HG02798 (cell line): Measurements from ENCODE around the gene CELF1.
"Not testable (repeated sequence)": the region's sequence is repeated elsewhere in the genome, so short reads cannot be mapped to it uniquely, and the experiment has no call there.

Experiments used
- ATAC-seq: cut with Tn5 transposase; IDR thresholded peaks from one replicate; pipeline ENCODE4 v1.9.1; 2021; ENCODE audit warnings: mild to moderate bottlenecking; ENCODE audit not compliant: unreplicated experiment, poor library complexity

The CELF1 gene

GRCh38 chr11:47577460-47578041 lies 24.6 kb upstream of the CELF1 start:
- no peak for ATAC-seq

DNA sequence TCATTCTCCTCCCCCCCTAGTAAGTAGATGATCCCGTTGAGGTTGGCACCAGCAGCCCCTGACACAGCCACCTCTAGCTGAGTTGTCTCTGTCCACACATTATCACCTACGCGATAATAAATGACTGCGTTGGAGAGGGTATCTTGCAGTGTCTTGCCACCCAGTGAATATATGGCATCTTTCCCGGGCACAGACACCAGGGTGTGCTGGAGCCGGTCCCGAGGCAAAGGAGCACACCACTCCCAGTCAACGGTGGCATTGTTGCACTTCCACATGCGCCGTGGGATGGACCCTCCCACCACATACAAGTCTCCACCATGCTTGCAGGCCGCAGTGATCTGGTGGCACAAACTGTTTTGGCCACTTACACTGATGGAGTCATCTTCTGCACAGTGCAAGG lies 20.4 kb upstream of the CELF1 start:
- ATAC-seq: no peak

GRCh38 chr11:47572715-47573255 lies 19.9 kb upstream of the CELF1 start:
- ATAC-seq: no peak

- ATAC-seq: no peak
These were observed 19.0 kb upstream of the CELF1 start for GRCh38 chr11:47571895-47572294.

- no peak for ATAC-seq
These were observed 18.4 kb upstream of the CELF1 start for GRCh38 chr11:47571357-47571729.

DNA sequence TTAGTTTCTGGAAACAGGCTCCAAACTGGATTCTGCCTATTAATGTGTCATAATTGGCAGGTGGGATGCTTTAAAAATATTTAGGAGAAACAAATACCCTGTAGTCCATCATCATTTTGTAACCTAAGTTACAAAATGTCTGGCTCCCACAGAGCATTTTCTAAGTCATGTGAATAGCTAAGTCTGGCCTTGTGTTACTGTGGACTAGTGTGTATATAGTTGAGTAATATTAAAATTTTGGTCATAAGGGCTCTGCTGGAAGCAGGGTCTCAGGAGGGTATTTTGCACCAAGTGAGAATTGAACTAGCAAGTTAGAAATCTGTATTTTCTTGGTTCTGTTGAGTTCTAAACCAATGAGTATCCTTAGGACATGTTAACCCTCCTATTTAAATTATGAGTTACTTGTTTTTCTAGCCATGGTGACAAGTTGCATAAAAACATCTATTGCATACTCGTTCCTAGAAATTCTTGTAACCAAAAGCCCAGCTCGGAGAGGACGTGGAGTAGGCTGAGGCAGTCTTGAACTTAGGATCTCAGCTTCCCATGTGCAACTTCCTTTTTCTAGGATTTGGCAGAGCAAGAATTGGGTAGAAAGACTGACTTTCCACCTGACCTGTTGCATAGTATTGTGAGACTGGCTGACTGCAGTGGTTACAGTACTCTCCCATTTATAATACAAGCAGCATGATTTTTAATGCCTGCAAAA lies 17.9 kb upstream of the CELF1 start:
- ATAC-seq: no peak

DNA sequence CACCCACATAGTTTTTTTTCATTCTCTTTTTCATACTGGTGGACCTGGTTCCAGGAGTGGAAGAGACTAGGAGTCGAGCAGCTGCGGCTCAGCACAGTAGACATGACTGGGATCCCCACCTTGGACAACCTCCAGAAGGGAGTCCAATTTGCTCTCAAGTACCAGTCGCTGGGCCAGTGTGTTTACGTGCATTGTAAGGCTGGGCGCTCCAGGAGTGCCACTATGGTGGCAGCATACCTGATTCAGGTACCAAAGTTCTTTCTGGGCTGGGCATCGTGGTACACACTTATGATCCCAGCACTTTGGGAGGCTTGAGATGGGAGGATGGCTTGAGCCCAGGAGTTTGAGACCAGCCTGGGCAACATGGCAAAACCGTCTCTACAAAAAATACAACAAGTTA lies 16.7 kb upstream of the CELF1 start:
- no peak for ATAC-seq

DNA sequence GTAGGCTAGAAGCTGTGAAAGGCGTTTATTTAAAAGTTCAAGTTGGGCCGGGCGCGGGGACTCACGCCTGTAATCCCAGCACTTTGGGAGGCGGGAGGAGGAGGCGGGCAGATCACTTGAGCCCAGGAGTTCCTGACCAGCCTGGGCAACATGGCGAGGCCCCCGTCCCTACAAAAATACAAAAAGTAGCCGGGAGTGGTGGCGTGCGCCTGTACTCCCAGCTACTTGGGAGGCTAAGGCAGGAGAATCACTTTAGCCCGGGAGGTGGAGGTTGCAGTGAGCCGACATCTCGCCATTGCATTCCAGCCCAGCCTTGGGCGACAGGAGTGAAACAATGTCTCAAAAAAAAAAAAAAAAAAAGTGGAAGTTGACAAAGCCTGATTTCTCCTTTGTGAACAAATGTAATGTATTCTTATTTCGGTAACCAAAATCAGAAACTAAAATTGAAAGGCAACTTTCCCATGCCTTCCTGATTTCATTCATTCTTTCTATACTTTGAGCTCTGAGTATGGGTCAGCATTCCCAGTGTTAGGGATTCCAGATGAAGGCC lies 13.3 kb upstream of the CELF1 start:
- ATAC-seq: no peak

GRCh38 chr11:47565340-47566148 lies 12.6 kb upstream of the CELF1 start, which contains the start of gene PTPMT1:
Gene PTPMT1, plus strand, starts transcription at chr11:47565599. Its CDS starts 24 bp downstream, at chr11:47565623.
- peak; percentile 93 for ATAC-seq

DNA sequence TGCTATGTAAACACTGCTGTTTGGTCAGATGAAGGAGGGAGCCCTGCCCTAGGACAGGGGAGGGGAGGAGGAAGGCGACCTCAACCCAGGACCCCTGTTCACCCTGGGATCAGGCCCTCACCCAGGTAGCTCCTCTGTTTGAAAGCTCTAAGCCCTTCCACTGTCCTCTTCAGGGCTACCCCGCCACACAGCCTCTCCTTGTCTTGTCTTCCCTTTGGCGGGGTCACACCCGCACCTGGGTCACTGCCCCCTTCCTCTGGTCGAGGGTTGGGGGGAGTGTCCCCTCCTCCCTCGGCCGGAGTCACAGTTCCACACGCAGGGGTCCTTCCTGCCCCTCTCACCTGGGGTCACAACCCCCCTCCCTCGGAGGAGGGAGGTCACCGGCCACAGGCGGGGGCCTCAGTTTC lies 12.0 kb upstream of the CELF1 start:
- ATAC-seq: no peak

- ATAC-seq: not testable (repeated sequence)
These were observed 11.4 kb upstream of the CELF1 start for GRCh38 chr11:47564366-47564765.

DNA sequence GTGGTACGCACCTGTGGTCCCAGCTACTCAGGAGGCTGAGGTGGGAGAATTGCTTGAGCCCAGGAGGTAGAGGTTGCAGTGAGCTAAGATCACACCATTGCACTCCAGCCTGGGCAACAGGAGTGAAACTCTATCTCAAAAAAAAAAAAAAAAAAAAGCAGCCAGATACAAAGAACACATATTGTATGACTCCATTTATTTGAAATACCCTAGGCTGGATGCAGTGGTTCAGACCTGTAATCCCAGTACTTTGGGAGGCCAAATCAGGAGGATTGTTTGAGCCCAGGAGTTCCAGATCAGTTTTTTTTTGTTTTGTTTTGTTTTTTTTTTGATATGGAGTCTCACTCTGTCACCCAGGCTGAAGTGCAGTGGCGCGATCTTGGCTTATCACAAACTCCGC lies 9.5 kb upstream of the CELF1 start:
- ATAC-seq: not testable (repeated sequence)

DNA sequence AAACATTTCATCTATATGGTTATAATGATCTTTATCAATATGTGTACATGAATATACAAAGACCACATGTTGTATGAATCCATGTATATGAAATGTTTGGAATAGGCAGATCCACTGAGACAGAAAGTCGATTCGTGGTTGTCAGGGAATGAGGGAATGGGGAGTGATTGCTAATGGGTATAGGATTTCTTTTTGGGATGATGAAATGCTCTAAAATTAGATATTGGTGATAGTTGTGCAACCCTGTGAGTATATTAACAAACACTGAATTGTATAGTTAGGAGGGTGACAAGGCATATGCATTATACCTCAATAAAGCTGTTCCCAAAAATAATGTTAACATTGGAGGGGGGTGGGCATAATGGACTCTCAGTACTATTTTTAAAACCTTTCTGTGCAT lies 7.5 kb upstream of the CELF1 start:
- ATAC-seq: no peak

DNA sequence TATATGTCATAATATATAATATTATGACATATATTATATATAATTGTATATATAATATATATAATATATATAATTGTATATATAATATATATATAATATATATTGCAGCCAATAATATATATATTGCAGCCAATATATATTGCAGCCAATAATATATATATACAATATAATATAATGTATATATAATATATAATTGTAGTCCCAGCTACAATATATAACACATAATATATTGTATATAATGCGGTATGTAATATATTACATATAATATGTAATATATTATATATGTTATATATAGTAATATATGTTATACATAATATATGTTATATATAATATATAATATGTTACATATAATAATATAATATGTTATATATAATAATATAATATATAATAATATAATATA lies 5.8 kb upstream of the CELF1 start:
- ATAC-seq: no peak

GRCh38 chr11:47557004-47557403 lies 4.1 kb upstream of the CELF1 start:
- ATAC-seq: not testable (repeated sequence)

- ATAC-seq: peak; percentile 28
These were observed 443 bp upstream of the CELF1 start for GRCh38 chr11:47553406-47553743.

GRCh38 chr11:47552056-47552565 lies 821 bp downstream of the CELF1 start:
- no peak for ATAC-seq

- no peak for ATAC-seq
These were observed 1.8 kb downstream of the CELF1 start for GRCh38 chr11:47551086-47551485.

GRCh38 chr11:47550288-47551047 lies 2.5 kb downstream of the CELF1 start:
- ATAC-seq: no peak

DNA sequence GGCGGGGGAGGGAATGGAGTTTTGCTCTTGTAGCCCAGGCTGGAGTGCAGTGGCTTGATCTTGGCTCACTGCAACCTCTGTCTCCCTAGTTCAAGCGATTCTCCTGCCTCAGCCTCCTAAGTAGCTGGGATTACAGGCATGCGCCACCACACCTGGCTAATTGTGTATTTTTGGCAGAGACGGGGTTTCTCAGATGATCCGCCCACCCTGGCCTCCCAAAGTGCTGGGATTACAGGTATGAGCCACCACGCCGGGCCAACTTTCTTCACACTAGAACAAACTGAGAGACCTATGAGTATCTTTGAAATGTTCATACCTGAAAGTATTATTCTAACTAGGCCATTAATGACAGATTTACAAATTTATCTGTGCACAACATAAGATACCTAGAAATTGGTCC lies 6.7 kb downstream of the CELF1 start:
- not testable (repeated sequence) for ATAC-seq
